CD1c-positive myeloid dendritic cell (primary cell): ENCODE data around the gene SMDT1.
A peak's percentile ranks its signal among the peaks of the same experiment; 100 is the strongest.
"Not testable (repeated sequence)": the region's sequence is repeated elsewhere in the genome, so short reads cannot be mapped to it uniquely, and the experiment has no call there.

Experiments
- DNase-seq: peaks from one replicate; pipeline ENCODE4 v3.0.0-alpha.2; 2016; ENCODE audit errors: extremely low spot score

SMDT1 gene

GRCh38 chr22:42070517-42071422, 8.7 kb upstream of the SMDT1 start, which contains the start of gene NAGA:
TSS of gene NAGA (minus strand) at chr22:42070812. CDS start at chr22:42070297, 515 bp downstream.
- DNase-seq = peak; percentile 98

- not testable (repeated sequence) for DNase-seq
These were observed 8.0 kb upstream of the SMDT1 start for GRCh38 chr22:42071508-42071907.

GRCh38 chr22:42072606-42073330, 6.7 kb upstream of the SMDT1 start:
- no peak for DNase-seq

GRCh38 chr22:42073621-42074041, 5.9 kb upstream of the SMDT1 start:
- DNase-seq = no peak

GRCh38 chr22:42074132-42074811, 5.2 kb upstream of the SMDT1 start, which contains the start of gene PHETA2:
TSS of gene PHETA2 (plus strand) at chr22:42074248. CDS start at chr22:42077294, 3,046 bp downstream.
- peak; percentile 48 for DNase-seq

- no peak for DNase-seq
These were observed 4.4 kb upstream of the SMDT1 start for GRCh38 chr22:42074846-42075676.

- DNase-seq = no peak
These were observed 2.6 kb upstream of the SMDT1 start for GRCh38 chr22:42076764-42077485.

GRCh38 chr22:42077486-42078125, 1.9 kb upstream of the SMDT1 start:
- no peak for DNase-seq

- DNase-seq = no peak
These were observed 806 bp upstream of the SMDT1 start for GRCh38 chr22:42078469-42079318.

GRCh38 chr22:42080287-42080686, 787 bp downstream of the SMDT1 start:
- DNase-seq = peak; percentile 76

GRCh38 chr22:42083119-42083518, 3.6 kb downstream of the SMDT1 start:
- DNase-seq = no peak

- DNase-seq = no peak
These were observed 5.4 kb downstream of the SMDT1 start for GRCh38 chr22:42084874-42085273.

GRCh38 chr22:42086051-42086450, 6.6 kb downstream of the SMDT1 start:
- DNase-seq = no peak

- peak; percentile 100 for DNase-seq
These were observed 11.3 kb downstream of the SMDT1 start, which contains the start of gene NDUFA6 for GRCh38 chr22:42090596-42091454. TSS of gene NDUFA6 (minus strand) at chr22:42090772. CDS start at chr22:42090744, 28 bp downstream.

GRCh38 chr22:42091455-42091782, 11.9 kb downstream of the SMDT1 start:
- DNase-seq = no peak

GRCh38 chr22:42101199-42101598, 21.7 kb downstream of the SMDT1 start:
- DNase-seq = no peak

GRCh38 chr22:42104332-42104860, 24.9 kb downstream of the SMDT1 start:
- not testable (repeated sequence) for DNase-seq

GRCh38 chr22:42108848-42109247, 29.3 kb downstream of the SMDT1 start:
- DNase-seq = no peak
